IMR-90 (cell line): Measurements from ENCODE around the gene TRPC4AP. TPM values are rescaled to one million over a fixed set of nuclear protein-coding genes. Genes with fewer than 3 reads are reported as not detected.
A peak's percentile ranks its signal among the peaks of the same experiment; 100 is the strongest.

ENCODE experiments used
- ATAC-seq: fragments of 200-7000 bp; cut with Tn5 transposase; 2 replicates; pipeline ENCODE4 v1.9.1; 2020; ENCODE audit warnings: low read depth, mild to moderate bottlenecking, moderate library complexity
- BruUV-seq: library from RNA; stranded (reverse); fragments of 400-500 nt; replicated peaks from 2 replicates; lab custom pipeline; 2021; lab: Mats Ljungman, UMichigan
- CTCF ChIA-PET: fragments of 300-600 bp; formaldehyde crosslinking; extraction: SDS; loops from one replicate; lab custom pipeline; 2021; ENCODE audit warnings: antibody characterized with exemption; lab: Yijun Ruan, JAX
- POLR2A ChIA-PET: fragments of 300-600 bp; sonication (Branson Sonifier 250); formaldehyde crosslinking; loops from one replicate; lab custom pipeline; 2022; ENCODE audit warnings: antibody characterized with exemption; ENCODE audit not compliant: unreplicated experiment; lab: Charles Lee
- DNase-seq: peaks from one replicate; pipeline ENCODE4 v3.0.0; 2013
- H2AFZ ChIP-seq: replicated peaks from 2 replicates; pipeline ENCODE3; 2013; ENCODE audit warnings: low read length, mild to moderate bottlenecking; ENCODE audit not compliant: poor library complexity
- H2AK5ac ChIP-seq: 2 replicates; pipeline ENCODE4 v1.6.1; 2013; ENCODE audit warnings: low read depth, low read length, inconsistent platforms
- H2AK9ac ChIP-seq: replicated peaks from 2 replicates; pipeline ENCODE3; 2013; ENCODE audit warnings: mild to moderate bottlenecking, low read depth, low read length, moderate library complexity; ENCODE audit not compliant: poor library complexity
- H2BK120ac ChIP-seq: 2 replicates; pipeline ENCODE4 v1.6.1; 2013; ENCODE audit warnings: low read depth, low read length, inconsistent platforms
- H2BK15ac ChIP-seq: 3 replicates; pipeline ENCODE4 v1.6.1; 2013; ENCODE audit warnings: low read depth, low read length, inconsistent platforms
- H2BK20ac ChIP-seq: 2 replicates; pipeline ENCODE4 v1.6.1; 2013; ENCODE audit warnings: low read depth, mild to moderate bottlenecking, inconsistent platforms, low read length, moderate library complexity
- H2BK5ac ChIP-seq: 2 replicates; pipeline ENCODE4 v1.6.1; 2013; ENCODE audit warnings: mild to moderate bottlenecking, low read depth, low read length, inconsistent platforms; ENCODE audit not compliant: poor library complexity, severe bottlenecking
- H3K14ac ChIP-seq: replicated peaks from 2 replicates; pipeline ENCODE4 v1.6.1; 2013; ENCODE audit warnings: low read depth, low read length, inconsistent platforms
- H3K18ac ChIP-seq: 2 replicates; pipeline ENCODE4 v1.6.1; 2013; ENCODE audit warnings: low read depth, low read length, control low read depth
- H3K23ac ChIP-seq: 2 replicates; pipeline ENCODE4 v1.6.1; 2013; ENCODE audit warnings: low read depth, low read length, inconsistent platforms
- H3K27ac ChIP-seq: 2 replicates; pipeline ENCODE4 v1.5.1; 2013; ENCODE audit warnings: mild to moderate bottlenecking, control low read depth, low read length; ENCODE audit not compliant: insufficient read depth
- H3K27me3 ChIP-seq: 2 replicates; pipeline ENCODE4 v1.6.1; 2013; ENCODE audit warnings: low read length; ENCODE audit not compliant: control insufficient read depth, insufficient read depth
- H3K36me3 ChIP-seq: 2 replicates; pipeline ENCODE4 v1.6.1; 2013; ENCODE audit warnings: low read length, mixed read lengths; ENCODE audit not compliant: control insufficient read depth, insufficient read depth
- H3K4ac ChIP-seq: 2 replicates; pipeline ENCODE4 v1.6.1; 2013; ENCODE audit warnings: low read depth, low read length, inconsistent platforms
- H3K4me1 ChIP-seq: 2 replicates; pipeline ENCODE4 v1.6.1; 2013; ENCODE audit warnings: low read length, mixed read lengths; ENCODE audit not compliant: control insufficient read depth, insufficient read depth
- H3K4me2 ChIP-seq: 2 replicates; pipeline ENCODE4 v1.6.1; 2013; ENCODE audit warnings: low read depth, mild to moderate bottlenecking, control low read depth, low read length, moderate library complexity
- H3K4me3 ChIP-seq: 2 replicates; pipeline ENCODE4 v1.5.1; 2013; ENCODE audit warnings: low read depth, mild to moderate bottlenecking, control low read depth, low read length, moderate library complexity; ENCODE audit not compliant: insufficient read depth
- H3K56ac ChIP-seq: 2 replicates; pipeline ENCODE4 v1.6.1; 2013; ENCODE audit warnings: low read length, inconsistent platforms; ENCODE audit not compliant: insufficient read depth; ENCODE audit errors: extremely low read depth
- H3K79me1 ChIP-seq, 2 experiments: 2 replicates each; pipeline ENCODE4 v1.6.1; 2013; ENCODE audit warnings: low read length in 2 of 2, inconsistent platforms in 1 of 2, low read depth in 1 of 2
- H3K9ac ChIP-seq: 2 replicates; pipeline ENCODE4 v1.6.1; 2013; ENCODE audit warnings: low read depth, low read length, control low read depth
- H3K9me1 ChIP-seq: 2 replicates; pipeline ENCODE4 v1.6.1; 2013; ENCODE audit warnings: low read length, inconsistent platforms; ENCODE audit not compliant: insufficient read depth
- H3K9me3 ChIP-seq: 2 replicates; pipeline ENCODE4 v1.6.1; 2013; ENCODE audit warnings: low read length; ENCODE audit not compliant: control insufficient read depth, insufficient read depth
- H4K20me1 ChIP-seq: 2 replicates; pipeline ENCODE4 v1.6.1; 2013; ENCODE audit warnings: low read length, inconsistent platforms; ENCODE audit not compliant: insufficient read depth
- H4K5ac ChIP-seq: 2 replicates; pipeline ENCODE4 v1.6.1; 2013; ENCODE audit warnings: mild to moderate bottlenecking, low read depth, low read length, control low read depth
- H4K8ac ChIP-seq, 2 experiments: 2 replicates each; pipeline ENCODE4 v1.6.1; 2013; ENCODE audit warnings: low read depth in 2 of 2, low read length in 2 of 2, control low read depth in 1 of 2, inconsistent platforms in 1 of 2
- H4K91ac ChIP-seq: 2 replicates; pipeline ENCODE4 v1.6.1; 2013; ENCODE audit warnings: low read depth, low read length, inconsistent platforms; ENCODE audit not compliant: insufficient read depth
- CTCF ChIP-seq: conservative IDR thresholded peaks from 2 replicates; pipeline ENCODE4 v1.5.1; 2012; ENCODE audit warnings: mild to moderate bottlenecking, low read depth, low read length, improper control_type of control experiment
- ELK1 ChIP-seq: fragments of 150-350 bp; IDR thresholded peaks from 2 replicates; pipeline ENCODE4 v1.6.1; 2016; ENCODE audit warnings: low read depth, mild to moderate bottlenecking, low read length, moderate library complexity, borderline replicate concordance
- WGBS, 2 experiments: methylation state at CpG; one replicate each; pipeline versions ENCODE4 v1.1.5 to v1.1.7; 2013; ENCODE audit warnings: missing lambda C conversion rate in 2 of 2; ENCODE audit not compliant: insufficient read length in 1 of 2; ENCODE audit errors: extremely low coverage in 2 of 2; 5-methylcytosine and 5-hydroxymethylcytosine counted together
- dilution Hi-C: fragments of 300-500 bp; cut with HindIII; formaldehyde crosslinking; loops from one replicate; pipeline ENCODE4 v1.14.3; 2018; ENCODE audit warnings: low sequenced_read_pairs; ENCODE audit not compliant: unreplicated experiment
- in situ Hi-C: fragments of 300-500 bp; cut with MboI; formaldehyde crosslinking; loops from 3 replicates; pipeline ENCODE4 v1.14.3; 2019; ENCODE audit warnings: low sequenced_read_pairs, inconsistent platforms, mixed read lengths
- intact Hi-C: fragments of 100-400 bp; cut with micrococcal nuclease; formaldehyde crosslinking; loops from 2 replicates; pipeline ENCODE4 v1.10.0; 2022
- polyA plus RNA-seq, 3 experiments: library from polyadenylated mRNA; depleted of rRNA; stranded (reverse); fragments of >200 nt; gene quantifications; 2 replicates each; pipeline ENCODE4 v1.2.3, GENCODE V29; 2012; ENCODE audit warnings: low replicate concordance in 1 of 3
- total RNA-seq: library from RNA; depleted of rRNA; stranded (reverse); fragments of >200 nt; gene quantifications from 2 replicates; pipeline ENCODE4 v1.2.3, GENCODE V29; 2012

The TRPC4AP gene
- total and polyA plus RNA-seq, 2 of the 4 experiments (the other 2 are of a cell fraction) = 41.0 to 81.0 TPM

- H2BK120ac ChIP-seq = no peak overlapping the region
- ChIA-PET CTCF (no interaction called here), POLR2A (no interaction called here)
- in situ Hi-C loops = no loop called here
- no peak overlapping the region for H2AK5ac ChIP-seq
- H4K8ac ChIP-seq = no peak overlapping the region
- no peak overlapping the region for H2BK20ac ChIP-seq
- no peaks in the 10 kb centered on the region for H3K9me3 ChIP-seq
- H3K4me1 ChIP-seq = no peaks in the 10 kb centered on the region
- H2AFZ ChIP-seq = no peak overlapping the region
- no peak overlapping the region for H3K4ac ChIP-seq
- ATAC-seq (no peak), DNase-seq (no peak)
- no peak overlapping the region for H3K18ac ChIP-seq
- no peak overlapping the region for H3K9ac ChIP-seq
- H3K56ac ChIP-seq = no peak overlapping the region
- TF ChIP-seq CTCF = no peak
- TF ChIP-seq ELK1 = no peak
- H4K5ac ChIP-seq = no peak overlapping the region
- no peak overlapping the region for H2BK5ac ChIP-seq
- no peak overlapping the region for H3K23ac ChIP-seq
- no peak overlapping the region for H4K91ac ChIP-seq
- dilution Hi-C loops = no loop called here
- H3K27ac ChIP-seq = no peak overlapping the region
- H3K27me3 ChIP-seq = no peaks in the 10 kb centered on the region
- no TSS peak for BruUV-seq
- peaks cover 0 to 14% of the 10 kb centered on the region in 2 experiments; a peak in 2 of 4 replicates for H3K79me1 ChIP-seq
- no peak overlapping the region for H3K14ac ChIP-seq
- WGBS, 2 experiments = 94% methylated on average over 20 of the region's 25 CpGs; no CpG with 5 or more reads in 1 of the 2 experiments
- H3K9me1 ChIP-seq = no peaks in the 10 kb centered on the region
- no peak overlapping the region for H2BK15ac ChIP-seq
- H3K4me2 ChIP-seq = no peak overlapping the region
- intact Hi-C loops = no loop called here
- no peak overlapping the region for H3K4me3 ChIP-seq
- peaks cover 86% of the 10 kb centered on the region for H3K36me3 ChIP-seq
- H2AK9ac ChIP-seq = peak overlapping the region; percentile 28
- peaks cover 37% of the 10 kb centered on the region for H4K20me1 ChIP-seq
Observed at GRCh38 chr20:34999021-34999451, 93.6 kb downstream of the TRPC4AP start.
